Measurements from ENCODE around the gene ZNF431. TPM values are rescaled to one million over a fixed set of nuclear protein-coding genes. Genes with fewer than 3 reads are reported as not detected.

The ZNF431 gene
- total RNA-seq, 1 donor from 2014 or later, result 16.0 TPM

Other genes starting within 250 kb of the ZNF431 start
- gene ZNF85, start 218.8 kb upstream of the ZNF431 start, total RNA-seq, result 8.2 and 10.1 TPM in 2 replicates
- 19.6 and 22.5 TPM in 2 replicates for gene ZNF430, start 121.4 kb upstream of the ZNF431 start, total RNA-seq
- gene ZNF714, start 59.8 kb upstream of the ZNF431 start, total RNA-seq, result 20.1 and 21.4 TPM in 2 replicates
- gene ZNF708, start 187.4 kb downstream of the ZNF431 start, total RNA-seq, result 11.0 and 12.1 TPM in 2 replicates
- 12.5 and 13.7 TPM in 2 replicates for gene ZNF738, start 217.0 kb downstream of the ZNF431 start, total RNA-seq

Measured in activated T-helper 2 cell treated with anti-CD3 and anti-CD28 coated beads, Interferon-gamma antibody, Interleukin-2, Interleukin-4, amounts not matched to agents 10 μg/mL and 5 μg/mL and 100 μg/mL, durations not matched to agents 14 hours and 24 hours and 36 hours (primary cell).